ENCODE data around the gene FANCM.

GRCh38 chr14:45199230-45199629, 63.5 kb downstream of the FANCM start:
- no peak for TF ChIP-seq POLR2A (IDR thresholded peaks at IDR 0.05; ENCODE audit: low read depth, low read length)
- TF ChIP-seq TAF1 (IDR thresholded peaks at IDR 0.05; ENCODE audit: low read depth, low read length) = no peak
- TF ChIP-seq POLR2AphosphoS5 (IDR thresholded peaks at IDR 0.05; ENCODE audit: low read depth, low read length) = no peak
- TF ChIP-seq PAX5 (IDR thresholded peaks at IDR 0.05; ENCODE audit: insufficient read depth, low read length, severe bottlenecking) = no peak
- TF ChIP-seq SPI1 (IDR thresholded peaks at IDR 0.05; ENCODE audit: low read depth, low read length) = no peak
- TF ChIP-seq POU2F2 (IDR thresholded peaks at IDR 0.05; ENCODE audit: low read depth, low read length) = no peak

Data from GM12891 (cell line).